AG20443 (cell line): Measurements from ENCODE around the gene TLE4.
"Not testable (repeated sequence)": the region's sequence is repeated elsewhere in the genome, so short reads cannot be mapped to it uniquely, and the experiment has no call there.

Experiments
- DNase-seq: peaks from one replicate; pipeline ENCODE4 v3.0.0; 2012; ENCODE audit warnings: low spot score, mixed read lengths

Gene TLE4

GRCh38 chr9:79637177-79637925 lies 65.6 kb downstream of the TLE4 start:
- DNase-seq, result no peak

GRCh38 chr9:79638806-79639205 lies 67.0 kb downstream of the TLE4 start:
- DNase-seq, result no peak

- DNase-seq, result no peak
These were observed 67.6 kb downstream of the TLE4 start for GRCh38 chr9:79639354-79639753.

- not testable (repeated sequence) for DNase-seq
These were observed 68.3 kb downstream of the TLE4 start for GRCh38 chr9:79640067-79640466.

GRCh38 chr9:79641070-79641469 lies 69.3 kb downstream of the TLE4 start:
- DNase-seq, result no peak

GRCh38 chr9:79642671-79643070 lies 70.9 kb downstream of the TLE4 start:
- DNase-seq, result no peak

- no peak for DNase-seq
These were observed 72.3 kb downstream of the TLE4 start for GRCh38 chr9:79644048-79644447.

GRCh38 chr9:79644601-79645000 lies 72.8 kb downstream of the TLE4 start:
- DNase-seq, result no peak

- DNase-seq, result no peak
These were observed 73.3 kb downstream of the TLE4 start for GRCh38 chr9:79645110-79645509.

- no peak for DNase-seq
These were observed 74.3 kb downstream of the TLE4 start for GRCh38 chr9:79646096-79646495.

GRCh38 chr9:79651251-79651795 lies 79.6 kb downstream of the TLE4 start:
- DNase-seq, result no peak

- peak; percentile 24 for DNase-seq
These were observed 80.8 kb downstream of the TLE4 start for GRCh38 chr9:79652598-79652997.

- not testable (repeated sequence) for DNase-seq
These were observed 83.0 kb downstream of the TLE4 start for GRCh38 chr9:79654591-79655382.

GRCh38 chr9:79655551-79655950 lies 83.8 kb downstream of the TLE4 start:
- DNase-seq, result no peak

- DNase-seq, result no peak
These were observed 84.4 kb downstream of the TLE4 start for GRCh38 chr9:79656169-79656568.

- DNase-seq, result peak; percentile 38
These were observed 86.1 kb downstream of the TLE4 start for GRCh38 chr9:79657891-79658290.

- DNase-seq, result no peak
These were observed 87.2 kb downstream of the TLE4 start for GRCh38 chr9:79658926-79659325.

GRCh38 chr9:79660615-79661014 lies 88.8 kb downstream of the TLE4 start:
- no peak for DNase-seq

- DNase-seq, result no peak
These were observed 89.5 kb downstream of the TLE4 start for GRCh38 chr9:79661279-79661678.

- no peak for DNase-seq
These were observed 90.2 kb downstream of the TLE4 start for GRCh38 chr9:79661886-79662536.

- peak; percentile 33 for DNase-seq
These were observed 90.8 kb downstream of the TLE4 start for GRCh38 chr9:79662537-79662956.

GRCh38 chr9:79663300-79663699 lies 91.5 kb downstream of the TLE4 start:
- DNase-seq, result peak; percentile 38

- DNase-seq, result peak; percentile 38
These were observed 92.1 kb downstream of the TLE4 start for GRCh38 chr9:79663878-79664277.
